K562 (cell line): ENCODE measurements around the gene MAP4K1. TPM values are rescaled to one million over a fixed set of nuclear protein-coding genes. Genes with fewer than 3 reads are reported as not detected.

ENCODE experiments used
- ASH1L ChIP-seq: fragments of 450-650 bp; IDR thresholded peaks from 2 replicates; pipeline ENCODE4 v1.6.1; 2018; ENCODE audit warnings: borderline replicate concordance, mild to moderate bottlenecking, low read depth; ENCODE audit not compliant: partially characterized antibody
- CCNT2 ChIP-seq: IDR thresholded peaks from 2 replicates; pipeline ENCODE4 v1.6.1; 2011; ENCODE audit warnings: borderline replicate concordance, low read depth, mild to moderate bottlenecking, moderate library complexity, mixed read lengths, low read length; ENCODE audit not compliant: insufficient read length; ENCODE audit errors: extremely low read depth
- DIDO1 ChIP-seq: fragments of 450-650 bp; IDR thresholded peaks from 2 replicates; pipeline ENCODE4 v1.6.1; 2016; ENCODE audit warnings: low read depth, missing biosample characterization, missing genetic modification characterization
- KDM5B ChIP-seq: fragments of 200-600 bp; sonication (generic); IDR thresholded peaks from 2 replicates; pipeline ENCODE4 v1.6.1; 2012; ENCODE audit warnings: low read depth, mild to moderate bottlenecking, moderate library complexity, low read length, control low read depth, inconsistent platforms; ENCODE audit not compliant: insufficient replicate concordance
- NBN ChIP-seq: fragments of 450-650 bp; IDR thresholded peaks from 2 replicates; pipeline ENCODE4 v1.6.1; 2016; ENCODE audit warnings: low read depth, mild to moderate bottlenecking
- POLR2AphosphoS5 ChIP-seq: IDR thresholded peaks from 2 replicates; pipeline ENCODE4 v1.6.1; 2011; ENCODE audit warnings: mild to moderate bottlenecking, low read depth, low read length, moderate library complexity; ENCODE audit not compliant: control insufficient read depth, insufficient read depth
- PTBP1 ChIP-seq: fragments of 200-400 bp; formaldehyde crosslinking; IDR thresholded peaks from 2 replicates; pipeline ENCODE4 v1.6.1; 2017; ENCODE audit warnings: low read depth, low read length
- TCF7L2 ChIP-seq: fragments of 150-350 bp; IDR thresholded peaks from 2 replicates; pipeline ENCODE4 v1.6.1; 2016; ENCODE audit warnings: low read depth, mild to moderate bottlenecking, low read length, moderate library complexity
- XRCC5 ChIP-seq: fragments of 200-400 bp; formaldehyde crosslinking; IDR thresholded peaks from 2 replicates; pipeline ENCODE4 v1.6.1; 2017; ENCODE audit warnings: low read depth, mild to moderate bottlenecking, low read length
- ZFP36 ChIP-seq: fragments of 150-350 bp; IDR thresholded peaks from 2 replicates; pipeline ENCODE4 v1.6.1; 2018; ENCODE audit warnings: low read length, low read depth; ENCODE audit not compliant: partially characterized antibody
- ZNF24 ChIP-seq: fragments of 450-650 bp; IDR thresholded peaks from 2 replicates; pipeline ENCODE4 v1.6.1; 2016
- ZNF785 ChIP-seq: fragments of 250-450 bp; sonication (Bioruptor Pico); IDR thresholded peaks from 2 replicates; pipeline ENCODE4 v1.4.0; 2020; ENCODE audit warnings: mild to moderate bottlenecking
- polyA plus RNA-seq, 8 experiments: library from polyadenylated mRNA; depleted of rRNA in 4 of 8; stranded (reverse) in 5 of 8; unstranded in 3 of 8; fragments of >200 nt; fragmentation: Nextera tagmentation in 2 of 8; fragmentation: Illumina TruSeq in 1 of 8; extraction: Ambion mirVana in 2 of 8; extraction: Trizol in 1 of 8; gene quantifications; 2 replicates each; pipeline versions ENCODE4 v1.2.1 to v1.2.3, GENCODE V29; 2011 to 2014; ENCODE audit warnings: inconsistent platforms in 1 of 8, missing spikeins in 1 of 8
- total RNA-seq, 7 experiments: library from RNA; depleted of rRNA in 6 of 7; stranded (reverse); fragments of >200 nt in 6 of 7; fragmentation: Illumina TruSeq in 2 of 7; extraction: Trizol in 2 of 7; gene quantifications; 2 replicates each; pipeline versions ENCODE4 v1.2.1 to v1.2.3, GENCODE V29; 2011 to 2021; ENCODE audit warnings: low replicate concordance in 1 of 7
- TF ChIP-seq, protein P1 (sequence below): fragments of 450-650 bp; IDR thresholded peaks from 2 replicates; pipeline ENCODE4 v1.7.1; 2018; ENCODE audit warnings: mild to moderate bottlenecking, low read depth; ENCODE audit not compliant: partially characterized antibody
- TF ChIP-seq, protein P2 (sequence below): fragments of 250-450 bp; sonication (Bioruptor Pico); IDR thresholded peaks from 2 replicates; pipeline ENCODE4 v1.4.0; 2020; ENCODE audit warnings: mild to moderate bottlenecking
- TF ChIP-seq, protein P3 (sequence below): fragments of 250-450 bp; sonication (Bioruptor Pico); IDR thresholded peaks from 2 replicates; pipeline ENCODE4 v1.8.0; 2022; ENCODE audit warnings: inconsistent platforms, mild to moderate bottlenecking, moderate library complexity, borderline replicate concordance
- TF ChIP-seq, protein P4 (sequence below): fragments of 450-650 bp; formaldehyde crosslinking; IDR thresholded peaks from 2 replicates; pipeline ENCODE4 v1.4.0; 2022; ENCODE audit warnings: missing genetic modification characterization
- TF ChIP-seq, protein P5 (sequence below): fragments of 250-450 bp; sonication (Bioruptor Pico); IDR thresholded peaks from 2 replicates; pipeline ENCODE4 v1.5.0; 2022; ENCODE audit warnings: mild to moderate bottlenecking

MAP4K1 gene
- total and polyA plus RNA-seq, 9 of the 15 experiments (the other 6 are each of a cell fraction or from before 2014, with no cell fraction given), result 0.14 to 3.2 (median 0.73) TPM; not detected in 1

- TF ChIP-seq, protein P1, sequence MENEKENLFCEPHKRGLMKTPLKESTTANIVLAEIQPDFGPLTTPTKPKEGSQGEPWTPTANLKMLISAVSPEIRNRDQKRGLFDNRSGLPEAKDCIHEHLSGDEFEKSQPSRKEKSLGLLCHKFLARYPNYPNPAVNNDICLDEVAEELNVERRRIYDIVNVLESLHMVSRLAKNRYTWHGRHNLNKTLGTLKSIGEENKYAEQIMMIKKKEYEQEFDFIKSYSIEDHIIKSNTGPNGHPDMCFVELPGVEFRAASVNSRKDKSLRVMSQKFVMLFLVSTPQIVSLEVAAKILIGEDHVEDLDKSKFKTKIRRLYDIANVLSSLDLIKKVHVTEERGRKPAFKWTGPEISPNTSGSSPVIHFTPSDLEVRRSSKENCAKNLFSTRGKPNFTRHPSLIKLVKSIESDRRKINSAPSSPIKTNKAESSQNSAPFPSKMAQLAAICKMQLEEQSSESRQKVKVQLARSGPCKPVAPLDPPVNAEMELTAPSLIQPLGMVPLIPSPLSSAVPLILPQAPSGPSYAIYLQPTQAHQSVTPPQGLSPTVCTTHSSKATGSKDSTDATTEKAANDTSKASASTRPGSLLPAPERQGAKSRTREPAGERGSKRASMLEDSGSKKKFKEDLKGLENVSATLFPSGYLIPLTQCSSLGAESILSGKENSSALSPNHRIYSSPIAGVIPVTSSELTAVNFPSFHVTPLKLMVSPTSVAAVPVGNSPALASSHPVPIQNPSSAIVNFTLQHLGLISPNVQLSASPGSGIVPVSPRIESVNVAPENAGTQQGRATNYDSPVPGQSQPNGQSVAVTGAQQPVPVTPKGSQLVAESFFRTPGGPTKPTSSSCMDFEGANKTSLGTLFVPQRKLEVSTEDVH, result peak; percentile 86
- TF ChIP-seq, protein P2, sequence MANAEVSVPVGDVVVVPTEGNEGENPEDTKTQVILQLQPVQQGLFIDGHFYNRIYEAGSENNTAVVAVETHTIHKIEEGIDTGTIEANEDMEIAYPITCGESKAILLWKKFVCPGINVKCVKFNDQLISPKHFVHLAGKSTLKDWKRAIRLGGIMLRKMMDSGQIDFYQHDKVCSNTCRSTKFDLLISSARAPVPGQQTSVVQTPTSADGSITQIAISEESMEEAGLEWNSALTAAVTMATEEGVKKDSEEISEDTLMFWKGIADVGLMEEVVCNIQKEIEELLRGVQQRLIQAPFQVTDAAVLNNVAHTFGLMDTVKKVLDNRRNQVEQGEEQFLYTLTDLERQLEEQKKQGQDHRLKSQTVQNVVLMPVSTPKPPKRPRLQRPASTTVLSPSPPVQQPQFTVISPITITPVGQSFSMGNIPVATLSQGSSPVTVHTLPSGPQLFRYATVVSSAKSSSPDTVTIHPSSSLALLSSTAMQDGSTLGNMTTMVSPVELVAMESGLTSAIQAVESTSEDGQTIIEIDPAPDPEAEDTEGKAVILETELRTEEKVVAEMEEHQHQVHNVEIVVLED, result 0 out of 2 replicates have a peak, but pooled peaks have one; percentile 41
- TF ChIP-seq, protein P3, sequence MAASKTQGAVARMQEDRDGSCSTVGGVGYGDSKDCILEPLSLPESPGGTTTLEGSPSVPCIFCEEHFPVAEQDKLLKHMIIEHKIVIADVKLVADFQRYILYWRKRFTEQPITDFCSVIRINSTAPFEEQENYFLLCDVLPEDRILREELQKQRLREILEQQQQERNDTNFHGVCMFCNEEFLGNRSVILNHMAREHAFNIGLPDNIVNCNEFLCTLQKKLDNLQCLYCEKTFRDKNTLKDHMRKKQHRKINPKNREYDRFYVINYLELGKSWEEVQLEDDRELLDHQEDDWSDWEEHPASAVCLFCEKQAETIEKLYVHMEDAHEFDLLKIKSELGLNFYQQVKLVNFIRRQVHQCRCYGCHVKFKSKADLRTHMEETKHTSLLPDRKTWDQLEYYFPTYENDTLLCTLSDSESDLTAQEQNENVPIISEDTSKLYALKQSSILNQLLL (CRISPR knock-in tag), result no peak
- TF ChIP-seq POLR2AphosphoS5 (peak; percentile 91), KDM5B (peak; percentile 93), PTBP1 (no peak), ZFP36 (no peak), TCF7L2 (no peak), XRCC5 (no peak), ASH1L (no peak), ZNF785 (no peak), ZNF24 (no peak), NBN (no peak), DIDO1 (no peak), CCNT2 (peak; percentile 40)
- TF ChIP-seq, protein P4, sequence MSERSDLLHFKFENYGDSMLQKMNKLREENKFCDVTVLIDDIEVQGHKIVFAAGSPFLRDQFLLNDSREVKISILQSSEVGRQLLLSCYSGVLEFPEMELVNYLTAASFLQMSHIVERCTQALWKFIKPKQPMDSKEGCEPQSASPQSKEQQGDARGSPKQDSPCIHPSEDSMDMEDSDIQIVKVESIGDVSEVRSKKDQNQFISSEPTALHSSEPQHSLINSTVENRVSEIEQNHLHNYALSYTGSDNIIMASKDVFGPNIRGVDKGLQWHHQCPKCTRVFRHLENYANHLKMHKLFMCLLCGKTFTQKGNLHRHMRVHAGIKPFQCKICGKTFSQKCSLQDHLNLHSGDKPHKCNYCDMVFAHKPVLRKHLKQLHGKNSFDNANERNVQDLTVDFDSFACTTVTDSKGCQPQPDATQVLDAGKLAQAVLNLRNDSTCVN (CRISPR knock-in tag), result no peak
- TF ChIP-seq, protein P5, sequence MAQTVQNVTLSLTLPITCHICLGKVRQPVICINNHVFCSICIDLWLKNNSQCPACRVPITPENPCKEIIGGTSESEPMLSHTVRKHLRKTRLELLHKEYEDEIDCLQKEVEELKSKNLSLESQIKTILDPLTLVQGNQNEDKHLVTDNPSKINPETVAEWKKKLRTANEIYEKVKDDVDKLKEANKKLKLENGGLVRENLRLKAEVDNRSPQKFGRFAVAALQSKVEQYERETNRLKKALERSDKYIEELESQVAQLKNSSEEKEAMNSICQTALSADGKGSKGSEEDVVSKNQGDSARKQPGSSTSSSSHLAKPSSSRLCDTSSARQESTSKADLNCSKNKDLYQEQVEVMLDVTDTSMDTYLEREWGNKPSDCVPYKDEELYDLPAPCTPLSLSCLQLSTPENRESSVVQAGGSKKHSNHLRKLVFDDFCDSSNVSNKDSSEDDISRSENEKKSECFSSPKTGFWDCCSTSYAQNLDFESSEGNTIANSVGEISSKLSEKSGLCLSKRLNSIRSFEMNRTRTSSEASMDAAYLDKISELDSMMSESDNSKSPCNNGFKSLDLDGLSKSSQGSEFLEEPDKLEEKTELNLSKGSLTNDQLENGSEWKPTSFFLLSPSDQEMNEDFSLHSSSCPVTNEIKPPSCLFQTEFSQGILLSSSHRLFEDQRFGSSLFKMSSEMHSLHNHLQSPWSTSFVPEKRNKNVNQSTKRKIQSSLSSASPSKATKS (CRISPR knock-in tag), result no peak
These were observed 1.0 kb upstream of the MAP4K1 start, which contains the start of gene EIF3K (continued) for GRCh38 chr19:38618590-38619360.
